NCI-H774 (cell line): ENCODE measurements around the gene OSGEP.
A peak's percentile ranks its signal among the peaks of the same experiment; 100 is the strongest.

Experiments
- DNase-seq: peaks from one replicate; lab custom pipeline; 2025; lab: John Stamatoyannopoulos, UW

Gene OSGEP

DNA sequence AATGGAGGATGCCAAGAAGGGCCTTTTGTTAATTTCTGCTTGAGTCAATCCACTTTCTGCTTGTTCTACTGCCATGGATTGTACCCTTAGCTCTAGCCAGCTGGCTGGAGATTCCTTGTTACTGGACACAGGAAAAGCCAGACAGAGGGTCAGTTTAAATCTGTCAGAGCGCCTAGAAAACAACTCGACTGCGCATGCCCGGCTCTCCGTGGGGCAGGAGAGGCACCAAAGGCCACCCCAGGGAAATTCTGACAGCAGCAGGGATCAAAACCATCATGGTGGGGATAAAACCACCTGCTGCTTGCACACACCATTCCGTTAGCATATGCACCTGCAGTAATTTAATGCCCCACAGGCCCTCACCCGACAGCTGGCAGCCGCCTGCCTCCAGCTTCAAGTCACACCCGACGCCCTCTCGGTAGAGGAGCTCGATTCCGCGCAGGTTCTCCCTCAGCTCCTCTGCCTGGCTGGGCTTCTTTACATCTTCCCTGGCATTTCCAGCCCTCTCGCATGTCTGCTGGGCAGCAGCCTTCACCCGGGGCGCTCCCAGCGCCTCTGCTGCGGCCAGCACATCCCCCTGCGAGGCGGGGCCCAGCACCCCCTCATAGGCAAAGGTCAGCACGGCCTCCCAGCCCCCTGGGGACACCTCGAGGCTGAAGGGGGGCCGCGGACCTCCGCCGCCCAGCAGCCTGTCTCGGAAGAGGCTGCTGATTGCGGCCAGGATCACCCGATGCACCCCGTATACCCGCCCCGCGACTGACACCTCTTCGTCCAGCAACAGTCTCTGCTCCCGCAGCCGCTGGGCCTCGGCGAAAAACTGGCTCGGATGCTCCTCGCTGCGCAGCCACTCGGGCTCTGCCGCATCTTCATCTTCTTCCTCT lies 19.7 kb downstream of the OSGEP start:
- no peak for DNase-seq

DNA sequence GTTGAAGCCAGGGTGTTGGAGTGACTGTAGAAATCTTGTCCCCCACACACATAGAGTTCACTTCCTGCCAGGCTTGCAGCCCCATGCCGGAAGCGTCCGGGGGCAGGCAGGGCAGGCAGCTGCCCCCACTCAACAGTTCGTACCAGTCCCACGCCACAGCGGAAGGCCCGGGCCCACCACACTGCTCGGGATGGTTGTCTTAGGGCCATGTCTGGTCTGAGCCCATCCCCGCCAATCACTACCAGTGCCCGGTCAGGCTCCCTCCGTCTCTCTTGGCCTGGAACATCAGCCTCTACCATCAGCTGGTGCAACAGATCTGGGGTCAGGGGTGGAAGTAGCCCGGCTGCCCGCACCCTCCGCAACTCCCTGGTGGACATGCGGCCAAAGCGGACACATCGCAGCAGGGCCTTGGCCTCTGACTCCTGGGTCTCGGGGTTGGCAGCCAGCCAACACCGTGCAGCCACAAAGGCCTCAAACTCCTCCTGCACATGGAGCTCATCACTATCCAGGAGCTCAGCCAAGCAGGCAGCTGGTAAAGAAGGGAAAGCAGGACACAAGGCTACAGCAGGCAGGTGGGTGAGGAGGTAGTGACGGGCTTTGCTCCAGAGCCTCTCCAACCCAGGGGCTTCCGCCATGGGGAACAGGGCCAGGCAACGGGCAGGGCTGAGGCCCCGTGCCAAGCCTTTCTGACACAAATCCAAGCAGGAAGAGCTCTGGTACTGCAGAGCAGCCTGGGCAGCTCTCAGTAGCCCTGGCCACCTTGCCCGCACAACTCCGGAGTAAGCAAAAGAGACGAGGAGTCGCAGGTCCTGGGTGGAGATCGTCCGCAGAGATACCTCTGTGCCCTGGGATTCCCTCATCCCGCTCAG lies 24.6 kb downstream of the OSGEP start:
- no peak for DNase-seq

DNA sequence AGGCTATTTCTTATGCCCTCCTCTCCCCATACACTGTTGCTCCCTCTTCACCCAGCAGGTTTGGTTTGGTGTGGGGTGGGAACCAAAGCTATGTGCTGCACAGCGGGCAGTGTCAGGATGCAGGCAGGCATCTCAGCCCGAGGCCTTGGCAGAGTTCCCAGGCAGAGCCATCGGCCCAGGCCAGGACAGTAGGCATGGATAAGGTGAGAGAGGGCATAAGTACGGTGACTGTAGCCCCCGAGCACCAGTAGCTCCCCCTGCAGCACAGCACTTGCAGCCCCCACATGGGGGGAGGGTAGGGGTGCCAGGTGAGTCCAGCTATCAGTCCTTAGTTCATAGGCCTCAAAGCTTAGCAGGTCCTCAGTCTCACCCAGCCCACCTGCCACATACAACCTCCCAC lies 25.8 kb downstream of the OSGEP start:
- no peak for DNase-seq

GRCh38 chr14:20428010-20428365 lies 26.6 kb downstream of the OSGEP start:
- DNase-seq, result no peak

- DNase-seq, result no peak
Measured at GRCh38 chr14:20427231-20428009, 27.2 kb downstream of the OSGEP start.

- DNase-seq, result no peak
Measured at GRCh38 chr14:20424851-20425250, 29.8 kb downstream of the OSGEP start.

GRCh38 chr14:20422886-20423285 lies 31.7 kb downstream of the OSGEP start:
- no peak for DNase-seq

GRCh38 chr14:20421267-20421666 lies 33.3 kb downstream of the OSGEP start:
- no peak for DNase-seq

DNA sequence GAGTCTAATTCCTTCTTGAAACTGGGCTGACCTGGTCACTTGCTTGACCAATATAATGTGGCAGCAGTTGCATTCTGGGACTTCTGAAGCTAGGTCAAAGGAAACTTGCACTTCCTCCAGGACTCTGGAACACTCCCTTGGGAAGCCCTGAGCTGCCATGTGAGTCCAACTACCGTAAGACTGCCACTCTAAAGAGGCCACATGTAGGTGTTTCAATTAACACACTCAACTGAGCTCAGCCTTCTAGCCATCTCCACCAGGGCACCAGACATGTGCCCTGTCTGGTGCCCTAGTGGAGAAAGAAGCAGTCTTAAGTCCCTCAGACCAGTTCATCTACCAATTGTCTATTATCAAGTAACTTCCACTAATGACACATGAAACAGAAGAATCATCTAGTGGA lies 35.2 kb downstream of the OSGEP start:
- DNase-seq, result no peak

- no peak for DNase-seq
Measured at GRCh38 chr14:20418501-20418909, 36.1 kb downstream of the OSGEP start.

GRCh38 chr14:20417250-20418186 lies 37.1 kb downstream of the OSGEP start:
- peak; percentile 21 for DNase-seq

- no peak for DNase-seq
Measured at GRCh38 chr14:20416223-20416622, 38.4 kb downstream of the OSGEP start.

GRCh38 chr14:20415782-20416206 lies 38.8 kb downstream of the OSGEP start:
- peak; percentile 31 for DNase-seq

DNA sequence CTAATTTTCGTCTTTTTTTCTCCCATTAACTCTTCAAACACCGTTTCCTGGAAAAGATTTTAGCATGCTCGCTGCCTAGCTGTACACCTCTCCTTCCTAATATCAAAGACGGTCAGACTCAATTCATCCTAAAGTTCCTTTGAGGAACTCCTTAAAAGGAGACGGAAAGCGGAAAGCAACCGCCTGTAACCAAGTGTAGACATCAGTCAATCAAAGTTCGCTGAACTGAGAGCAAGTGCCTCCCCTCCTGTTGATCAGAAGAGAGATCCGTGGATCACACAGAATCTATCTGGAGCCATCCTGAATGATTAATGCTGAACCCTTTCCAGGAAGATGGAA lies 40.9 kb downstream of the OSGEP start:
- no peak for DNase-seq

DNA sequence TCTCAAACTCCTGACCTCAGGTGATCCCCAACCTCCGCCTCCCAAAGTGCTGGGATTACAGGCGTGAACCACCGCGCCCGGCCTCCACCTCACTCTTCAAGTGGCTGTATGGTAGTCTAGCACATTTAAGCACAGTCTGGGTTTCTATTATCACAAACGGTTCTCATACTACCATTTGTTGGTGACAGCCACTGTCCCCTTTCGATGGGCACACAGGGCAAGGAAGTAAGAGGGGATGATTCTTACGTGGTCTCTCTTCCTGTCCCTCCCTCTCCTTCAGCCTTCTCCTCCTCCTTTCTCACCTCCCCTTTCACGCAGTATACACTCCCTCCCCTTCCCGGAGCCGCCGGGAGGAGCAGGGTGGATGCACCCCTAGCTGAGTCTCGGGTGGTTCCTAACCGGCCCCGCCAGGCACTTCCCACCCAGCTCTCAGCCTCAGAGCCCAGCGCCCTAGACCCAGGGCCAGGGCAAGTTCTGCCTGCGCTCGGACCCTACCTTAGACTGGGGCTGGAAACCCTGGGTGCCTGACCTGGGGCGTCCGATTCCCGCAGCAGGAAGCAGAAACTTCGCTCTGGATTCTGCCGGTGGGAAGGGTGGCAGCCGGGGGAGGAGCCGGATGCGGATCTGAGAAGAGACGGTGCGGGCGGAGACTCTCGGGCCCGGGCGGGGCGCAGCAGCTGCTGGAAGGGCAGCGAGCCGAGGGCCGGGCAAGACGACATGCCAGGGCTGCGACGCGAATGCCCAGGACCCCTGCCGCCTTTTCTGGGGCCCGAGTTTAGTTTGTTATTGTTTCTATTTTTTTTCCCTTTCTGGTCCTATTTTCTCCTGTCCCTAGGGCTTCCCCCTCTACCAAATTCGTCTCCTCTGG lies 41.5 kb downstream of the OSGEP start, which contains the start of gene TEP1:
TSS of gene TEP1 (minus strand) at position 626 of the 868 bp plus-strand sequence. CDS start 5,062 bp downstream, outside the sequence.
- DNase-seq, result peak; percentile 81

- DNase-seq, result no peak
Measured at GRCh38 chr14:20412411-20412810, 42.2 kb downstream of the OSGEP start.

DNA sequence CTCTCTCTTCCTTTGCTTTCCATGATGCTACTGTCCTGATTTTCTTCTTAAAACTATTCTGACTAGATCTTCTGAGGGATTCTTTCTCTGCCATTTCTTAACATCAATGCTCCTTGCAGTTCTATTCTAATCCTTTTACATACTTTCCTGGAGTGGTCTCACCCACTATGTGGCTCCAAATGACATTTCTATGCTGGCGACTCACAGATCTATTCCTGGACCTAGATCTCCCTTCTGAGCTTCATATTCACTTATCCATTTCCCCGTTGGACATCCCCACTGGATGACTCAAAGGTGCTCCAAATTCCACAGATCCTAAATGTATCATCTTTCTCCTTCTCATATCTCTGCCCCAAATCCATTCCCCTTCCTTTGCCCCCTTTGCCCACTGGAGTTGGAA lies 45.4 kb downstream of the OSGEP start:
- no peak for DNase-seq

DNA sequence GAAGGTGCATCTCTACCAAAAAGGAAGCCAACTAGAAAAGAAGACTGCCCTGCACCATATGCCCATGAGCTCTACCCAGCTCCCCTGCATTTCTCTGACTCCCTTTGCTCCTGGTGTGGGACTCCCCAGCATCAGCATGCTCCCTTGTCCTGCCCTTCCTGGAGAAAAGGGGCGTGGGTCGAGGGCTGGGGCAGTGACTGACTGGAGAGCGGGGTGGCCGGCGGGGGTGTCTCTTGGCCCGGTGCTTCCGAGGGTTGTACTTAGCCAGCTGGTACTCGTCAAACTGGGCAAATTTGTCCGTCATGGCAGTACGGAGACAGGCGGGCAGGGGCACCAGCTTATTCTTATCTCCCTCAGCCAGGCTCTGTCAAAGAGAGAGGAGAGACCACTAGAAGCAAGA lies 51.1 kb downstream of the OSGEP start:
- DNase-seq, result no peak

DNA sequence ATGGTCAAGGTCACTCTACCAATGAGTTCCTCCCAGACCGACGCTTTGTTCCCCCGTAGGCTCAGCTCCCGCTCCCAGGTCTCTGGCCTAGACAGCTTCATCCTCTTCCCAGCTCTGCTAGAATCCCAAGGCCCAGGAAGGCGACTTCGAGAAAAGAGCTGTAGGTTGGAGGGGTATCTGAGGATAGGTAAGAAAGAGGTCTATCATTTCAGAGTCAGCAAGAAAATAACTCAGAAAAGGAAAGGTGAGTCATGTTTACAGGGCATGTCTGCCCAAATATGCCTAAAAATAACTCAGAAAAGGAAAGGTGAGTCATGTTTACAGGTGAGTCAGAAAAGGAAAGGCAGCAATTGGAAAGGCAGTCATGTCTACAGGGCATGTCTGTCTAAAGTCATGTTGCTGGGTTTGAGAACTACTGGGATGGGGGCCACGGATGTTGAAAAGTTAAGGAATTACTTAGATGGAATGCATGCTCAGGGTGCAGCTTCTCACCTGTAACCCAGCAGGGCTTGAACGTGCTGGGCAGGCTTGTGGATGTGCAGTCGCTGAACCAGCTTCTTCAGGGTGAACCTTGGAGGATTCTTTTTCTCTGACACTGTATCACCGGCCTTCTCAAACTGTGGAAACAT lies 53.5 kb downstream of the OSGEP start:
- no peak for DNase-seq

DNA sequence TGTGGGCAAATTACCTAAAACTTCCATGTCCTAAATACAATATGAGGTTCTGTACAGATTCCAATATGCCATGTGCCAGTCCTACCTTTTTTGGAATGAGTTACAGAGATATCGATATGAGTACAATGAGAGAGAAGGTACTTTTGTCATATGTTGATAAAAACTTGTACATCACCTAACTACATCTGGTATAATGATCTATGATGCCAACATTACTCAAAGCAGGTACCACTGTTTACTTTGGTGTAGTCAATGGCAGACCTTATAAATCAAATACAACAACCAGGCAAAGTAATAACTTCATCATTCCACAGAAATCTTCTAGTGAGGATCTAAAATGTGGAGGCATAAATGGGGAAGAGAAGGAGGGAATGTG lies 54.0 kb downstream of the OSGEP start:
- DNase-seq, result no peak
